K562 (cell line): ENCODE data around the gene ULBP1. TPM values are rescaled to one million over a fixed set of nuclear protein-coding genes. Genes with fewer than 3 reads are reported as not detected.

ENCODE experiments used
- CC2D1A ChIP-seq: fragments of 450-650 bp; IDR thresholded peaks from 2 replicates; pipeline ENCODE4 v1.6.1; 2017; ENCODE audit warnings: mild to moderate bottlenecking
- CEBPB ChIP-seq: fragments of 450-650 bp; IDR thresholded peaks from 2 replicates; pipeline ENCODE4 v1.6.1; 2016; ENCODE audit warnings: missing genetic modification characterization, missing compliant biosample characterization
- CREBBP ChIP-seq: IDR thresholded peaks from one replicate; pipeline ENCODE4 v1.6.1; 2012; ENCODE audit warnings: low read depth, mild to moderate bottlenecking, control low read depth, inconsistent platforms, low read length
- CTBP1 ChIP-seq: fragments of 450-650 bp; IDR thresholded peaks from 2 replicates; pipeline ENCODE4 v1.6.1; 2016; ENCODE audit warnings: borderline replicate concordance
- IRF2 ChIP-seq: sonication (generic); formaldehyde crosslinking; IDR thresholded peaks from 2 replicates; pipeline ENCODE4 v1.8.1; 2022; ENCODE audit warnings: mild to moderate bottlenecking, missing genetic modification reagents
- ZFP30 ChIP-seq: fragments of 250-450 bp; sonication (Bioruptor Pico); IDR thresholded peaks from 2 replicates; pipeline ENCODE4 v1.8.0; 2022; ENCODE audit warnings: moderate library complexity, mild to moderate bottlenecking, inconsistent platforms, borderline replicate concordance
- polyA plus RNA-seq, 8 experiments: library from polyadenylated mRNA; depleted of rRNA in 4 of 8; stranded (reverse) in 5 of 8; unstranded in 3 of 8; fragments of >200 nt; fragmentation: Nextera tagmentation in 2 of 8; fragmentation: Illumina TruSeq in 1 of 8; extraction: Ambion mirVana in 2 of 8; extraction: Trizol in 1 of 8; gene quantifications; 2 replicates each; pipeline versions ENCODE4 v1.2.1 to v1.2.3, GENCODE V29; 2011 to 2014; ENCODE audit warnings: inconsistent platforms in 1 of 8, missing spikeins in 1 of 8
- total RNA-seq, 7 experiments: library from RNA; depleted of rRNA in 6 of 7; stranded (reverse); fragments of >200 nt in 6 of 7; fragmentation: Illumina TruSeq in 2 of 7; extraction: Trizol in 2 of 7; gene quantifications; 2 replicates each; pipeline versions ENCODE4 v1.2.1 to v1.2.3, GENCODE V29; 2011 to 2021; ENCODE audit warnings: low replicate concordance in 1 of 7
- TF ChIP-seq, protein P1 (sequence below): fragments of 450-650 bp; IDR thresholded peaks from 2 replicates; pipeline ENCODE4 v1.6.1; 2016; ENCODE audit warnings: mild to moderate bottlenecking, moderate library complexity
- TF ChIP-seq, protein P2 (sequence below): IDR thresholded peaks from 3 replicates; pipeline ENCODE4 v1.6.1; 2011; ENCODE audit warnings: borderline replicate concordance, mild to moderate bottlenecking; ENCODE audit not compliant: insufficient read length, insufficient read depth
- TF ChIP-seq, protein P3 (sequence below): conservative IDR thresholded peaks from 2 replicates; pipeline ENCODE4 v1.6.1; 2011; ENCODE audit warnings: low read depth, mild to moderate bottlenecking, low read length; ENCODE audit not compliant: control insufficient read depth
- TF ChIP-seq, protein P4 (sequence below): fragments of 250-450 bp; sonication (Bioruptor Pico); IDR thresholded peaks from 2 replicates; pipeline ENCODE4 v1.4.0; 2020; ENCODE audit warnings: borderline replicate concordance

ULBP1 gene
- total and polyA plus RNA-seq, 9 of the 15 experiments (the other 6 are each of a cell fraction or from before 2014, with no cell fraction given) = 0.33 to 6.0 (median 2.5) TPM

DNA sequence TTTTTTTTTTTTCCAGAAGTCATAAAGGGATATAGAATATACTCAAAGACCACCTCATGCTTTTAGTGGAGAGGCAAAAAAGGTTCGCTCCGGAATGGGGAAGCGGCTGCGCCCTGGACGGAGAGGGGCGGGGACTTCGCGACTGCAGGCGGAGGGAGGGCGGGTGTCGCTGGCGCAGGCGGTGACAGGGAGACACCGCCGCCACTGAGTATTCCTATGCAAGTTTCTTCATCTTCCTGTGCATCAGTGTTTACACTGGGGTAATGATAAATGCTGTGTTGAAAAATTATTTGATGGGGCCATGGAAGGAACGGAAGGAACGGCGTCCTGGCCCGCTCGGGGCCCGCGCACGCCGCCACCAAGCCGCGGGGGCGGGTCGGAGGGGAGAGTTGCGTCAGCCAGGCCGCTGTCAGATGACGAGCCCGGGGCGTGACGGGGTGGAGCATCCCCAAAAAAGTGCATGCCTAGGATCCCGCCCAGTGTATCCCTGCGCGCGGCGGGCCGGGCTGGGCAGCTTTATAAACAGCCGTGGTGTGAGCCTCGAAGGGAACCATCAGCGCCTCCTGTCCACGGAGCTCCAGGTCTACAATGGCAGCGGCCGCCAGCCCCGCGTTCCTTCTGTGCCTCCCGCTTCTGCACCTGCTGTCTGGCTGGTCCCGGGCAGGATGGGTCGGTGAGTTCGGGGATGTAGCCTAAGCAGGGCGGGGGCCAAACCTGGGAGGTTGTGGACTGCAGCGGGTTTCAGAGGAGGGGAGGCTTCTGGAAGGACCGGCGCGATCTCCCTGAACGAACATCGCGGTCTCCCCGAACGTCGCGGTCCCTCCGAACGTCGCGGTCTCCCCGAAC, at the start of gene ULBP1 (continued):
- TF ChIP-seq, protein P1, sequence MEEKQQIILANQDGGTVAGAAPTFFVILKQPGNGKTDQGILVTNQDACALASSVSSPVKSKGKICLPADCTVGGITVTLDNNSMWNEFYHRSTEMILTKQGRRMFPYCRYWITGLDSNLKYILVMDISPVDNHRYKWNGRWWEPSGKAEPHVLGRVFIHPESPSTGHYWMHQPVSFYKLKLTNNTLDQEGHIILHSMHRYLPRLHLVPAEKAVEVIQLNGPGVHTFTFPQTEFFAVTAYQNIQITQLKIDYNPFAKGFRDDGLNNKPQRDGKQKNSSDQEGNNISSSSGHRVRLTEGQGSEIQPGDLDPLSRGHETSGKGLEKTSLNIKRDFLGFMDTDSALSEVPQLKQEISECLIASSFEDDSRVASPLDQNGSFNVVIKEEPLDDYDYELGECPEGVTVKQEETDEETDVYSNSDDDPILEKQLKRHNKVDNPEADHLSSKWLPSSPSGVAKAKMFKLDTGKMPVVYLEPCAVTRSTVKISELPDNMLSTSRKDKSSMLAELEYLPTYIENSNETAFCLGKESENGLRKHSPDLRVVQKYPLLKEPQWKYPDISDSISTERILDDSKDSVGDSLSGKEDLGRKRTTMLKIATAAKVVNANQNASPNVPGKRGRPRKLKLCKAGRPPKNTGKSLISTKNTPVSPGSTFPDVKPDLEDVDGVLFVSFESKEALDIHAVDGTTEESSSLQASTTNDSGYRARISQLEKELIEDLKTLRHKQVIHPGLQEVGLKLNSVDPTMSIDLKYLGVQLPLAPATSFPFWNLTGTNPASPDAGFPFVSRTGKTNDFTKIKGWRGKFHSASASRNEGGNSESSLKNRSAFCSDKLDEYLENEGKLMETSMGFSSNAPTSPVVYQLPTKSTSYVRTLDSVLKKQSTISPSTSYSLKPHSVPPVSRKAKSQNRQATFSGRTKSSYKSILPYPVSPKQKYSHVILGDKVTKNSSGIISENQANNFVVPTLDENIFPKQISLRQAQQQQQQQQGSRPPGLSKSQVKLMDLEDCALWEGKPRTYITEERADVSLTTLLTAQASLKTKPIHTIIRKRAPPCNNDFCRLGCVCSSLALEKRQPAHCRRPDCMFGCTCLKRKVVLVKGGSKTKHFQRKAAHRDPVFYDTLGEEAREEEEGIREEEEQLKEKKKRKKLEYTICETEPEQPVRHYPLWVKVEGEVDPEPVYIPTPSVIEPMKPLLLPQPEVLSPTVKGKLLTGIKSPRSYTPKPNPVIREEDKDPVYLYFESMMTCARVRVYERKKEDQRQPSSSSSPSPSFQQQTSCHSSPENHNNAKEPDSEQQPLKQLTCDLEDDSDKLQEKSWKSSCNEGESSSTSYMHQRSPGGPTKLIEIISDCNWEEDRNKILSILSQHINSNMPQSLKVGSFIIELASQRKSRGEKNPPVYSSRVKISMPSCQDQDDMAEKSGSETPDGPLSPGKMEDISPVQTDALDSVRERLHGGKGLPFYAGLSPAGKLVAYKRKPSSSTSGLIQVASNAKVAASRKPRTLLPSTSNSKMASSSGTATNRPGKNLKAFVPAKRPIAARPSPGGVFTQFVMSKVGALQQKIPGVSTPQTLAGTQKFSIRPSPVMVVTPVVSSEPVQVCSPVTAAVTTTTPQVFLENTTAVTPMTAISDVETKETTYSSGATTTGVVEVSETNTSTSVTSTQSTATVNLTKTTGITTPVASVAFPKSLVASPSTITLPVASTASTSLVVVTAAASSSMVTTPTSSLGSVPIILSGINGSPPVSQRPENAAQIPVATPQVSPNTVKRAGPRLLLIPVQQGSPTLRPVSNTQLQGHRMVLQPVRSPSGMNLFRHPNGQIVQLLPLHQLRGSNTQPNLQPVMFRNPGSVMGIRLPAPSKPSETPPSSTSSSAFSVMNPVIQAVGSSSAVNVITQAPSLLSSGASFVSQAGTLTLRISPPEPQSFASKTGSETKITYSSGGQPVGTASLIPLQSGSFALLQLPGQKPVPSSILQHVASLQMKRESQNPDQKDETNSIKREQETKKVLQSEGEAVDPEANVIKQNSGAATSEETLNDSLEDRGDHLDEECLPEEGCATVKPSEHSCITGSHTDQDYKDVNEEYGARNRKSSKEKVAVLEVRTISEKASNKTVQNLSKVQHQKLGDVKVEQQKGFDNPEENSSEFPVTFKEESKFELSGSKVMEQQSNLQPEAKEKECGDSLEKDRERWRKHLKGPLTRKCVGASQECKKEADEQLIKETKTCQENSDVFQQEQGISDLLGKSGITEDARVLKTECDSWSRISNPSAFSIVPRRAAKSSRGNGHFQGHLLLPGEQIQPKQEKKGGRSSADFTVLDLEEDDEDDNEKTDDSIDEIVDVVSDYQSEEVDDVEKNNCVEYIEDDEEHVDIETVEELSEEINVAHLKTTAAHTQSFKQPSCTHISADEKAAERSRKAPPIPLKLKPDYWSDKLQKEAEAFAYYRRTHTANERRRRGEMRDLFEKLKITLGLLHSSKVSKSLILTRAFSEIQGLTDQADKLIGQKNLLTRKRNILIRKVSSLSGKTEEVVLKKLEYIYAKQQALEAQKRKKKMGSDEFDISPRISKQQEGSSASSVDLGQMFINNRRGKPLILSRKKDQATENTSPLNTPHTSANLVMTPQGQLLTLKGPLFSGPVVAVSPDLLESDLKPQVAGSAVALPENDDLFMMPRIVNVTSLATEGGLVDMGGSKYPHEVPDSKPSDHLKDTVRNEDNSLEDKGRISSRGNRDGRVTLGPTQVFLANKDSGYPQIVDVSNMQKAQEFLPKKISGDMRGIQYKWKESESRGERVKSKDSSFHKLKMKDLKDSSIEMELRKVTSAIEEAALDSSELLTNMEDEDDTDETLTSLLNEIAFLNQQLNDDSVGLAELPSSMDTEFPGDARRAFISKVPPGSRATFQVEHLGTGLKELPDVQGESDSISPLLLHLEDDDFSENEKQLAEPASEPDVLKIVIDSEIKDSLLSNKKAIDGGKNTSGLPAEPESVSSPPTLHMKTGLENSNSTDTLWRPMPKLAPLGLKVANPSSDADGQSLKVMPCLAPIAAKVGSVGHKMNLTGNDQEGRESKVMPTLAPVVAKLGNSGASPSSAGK = peak; percentile 98
- TF ChIP-seq, protein P2, sequence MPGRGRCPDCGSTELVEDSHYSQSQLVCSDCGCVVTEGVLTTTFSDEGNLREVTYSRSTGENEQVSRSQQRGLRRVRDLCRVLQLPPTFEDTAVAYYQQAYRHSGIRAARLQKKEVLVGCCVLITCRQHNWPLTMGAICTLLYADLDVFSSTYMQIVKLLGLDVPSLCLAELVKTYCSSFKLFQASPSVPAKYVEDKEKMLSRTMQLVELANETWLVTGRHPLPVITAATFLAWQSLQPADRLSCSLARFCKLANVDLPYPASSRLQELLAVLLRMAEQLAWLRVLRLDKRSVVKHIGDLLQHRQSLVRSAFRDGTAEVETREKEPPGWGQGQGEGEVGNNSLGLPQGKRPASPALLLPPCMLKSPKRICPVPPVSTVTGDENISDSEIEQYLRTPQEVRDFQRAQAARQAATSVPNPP = no peak
- no peak for TF ChIP-seq ZFP30 (CRISPR knock-in tag)
- TF ChIP-seq CREBBP = no peak
- TF ChIP-seq IRF2 = no peak
- TF ChIP-seq, protein P3, sequence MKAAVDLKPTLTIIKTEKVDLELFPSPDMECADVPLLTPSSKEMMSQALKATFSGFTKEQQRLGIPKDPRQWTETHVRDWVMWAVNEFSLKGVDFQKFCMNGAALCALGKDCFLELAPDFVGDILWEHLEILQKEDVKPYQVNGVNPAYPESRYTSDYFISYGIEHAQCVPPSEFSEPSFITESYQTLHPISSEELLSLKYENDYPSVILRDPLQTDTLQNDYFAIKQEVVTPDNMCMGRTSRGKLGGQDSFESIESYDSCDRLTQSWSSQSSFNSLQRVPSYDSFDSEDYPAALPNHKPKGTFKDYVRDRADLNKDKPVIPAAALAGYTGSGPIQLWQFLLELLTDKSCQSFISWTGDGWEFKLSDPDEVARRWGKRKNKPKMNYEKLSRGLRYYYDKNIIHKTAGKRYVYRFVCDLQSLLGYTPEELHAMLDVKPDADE = peak; percentile 31; the same call in 1 of the 2 replicates
- peak; percentile 98 for TF ChIP-seq CTBP1
- TF ChIP-seq CC2D1A = peak; percentile 16; the same call in 1 of the 2 replicates
- TF ChIP-seq, protein P4, sequence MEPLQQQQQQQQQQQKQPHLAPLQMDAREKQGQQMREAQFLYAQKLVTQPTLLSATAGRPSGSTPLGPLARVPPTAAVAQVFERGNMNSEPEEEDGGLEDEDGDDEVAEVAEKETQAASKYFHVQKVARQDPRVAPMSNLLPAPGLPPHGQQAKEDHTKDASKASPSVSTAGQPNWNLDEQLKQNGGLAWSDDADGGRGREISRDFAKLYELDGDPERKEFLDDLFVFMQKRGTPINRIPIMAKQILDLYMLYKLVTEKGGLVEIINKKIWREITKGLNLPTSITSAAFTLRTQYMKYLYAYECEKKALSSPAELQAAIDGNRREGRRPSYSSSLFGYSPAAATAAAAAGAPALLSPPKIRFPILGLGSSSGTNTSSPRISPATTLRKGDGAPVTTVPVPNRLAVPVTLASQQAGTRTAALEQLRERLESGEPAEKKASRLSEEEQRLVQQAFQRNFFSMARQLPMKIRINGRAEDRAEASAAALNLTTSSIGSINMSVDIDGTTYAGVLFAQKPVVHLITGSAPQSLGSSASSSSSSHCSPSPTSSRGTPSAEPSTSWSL (CRISPR knock-in tag) = 0 out of 2 replicates have a peak, but pooled peaks have one; percentile 29
- TF ChIP-seq CEBPB (tag) = peak; percentile 99
